ENCODE measurements around the gene FFAR3.

Gene FFAR3

GRCh38 chr19:35340431-35340830 lies 17.8 kb upstream of the FFAR3 start:
- H3K36me3 ChIP-seq: peaks cover 100% of the 10 kb centered on the region
- H3K4me2 ChIP-seq: no peak overlapping the region; the same call in 1 of the 2 replicates
- no peak overlapping the region for H3K27ac ChIP-seq
- peaks cover 83% of the 10 kb centered on the region for H4K20me1 ChIP-seq
- TF ChIP-seq Cebpa-rat (IDR thresholded peaks at IDR 0.05): no peak
- H3K27me3 ChIP-seq: no peaks in the 10 kb centered on the region
- no peak overlapping the region for H3K9ac ChIP-seq
- no peaks in the 10 kb centered on the region for H3K9me3 ChIP-seq
- H3K4me1 ChIP-seq: peaks cover 100% of the 10 kb centered on the region
- H3K4me3 ChIP-seq: no peak overlapping the region

GRCh38 chr19:35341006-35341405 lies 17.3 kb upstream of the FFAR3 start:
- Histone ChIP-seq H3K36me3 (peaks cover 100% of the 10 kb centered on the region), H3K4me1 (peaks cover 100% of the 10 kb centered on the region), H4K20me1 (peaks cover 79% of the 10 kb centered on the region)

GRCh38 chr19:35341565-35342225 lies 16.6 kb upstream of the FFAR3 start:
- TF ChIP-seq Cebpa-rat (IDR thresholded peaks at IDR 0.05): no peak
- peak overlapping the region; percentile 1; the same call in 1 of the 2 replicates for H3K9ac ChIP-seq
- no peak overlapping the region for H3K4me3 ChIP-seq
- H3K4me1 ChIP-seq: peaks cover 100% of the 10 kb centered on the region
- H4K20me1 ChIP-seq: peaks cover 75% of the 10 kb centered on the region
- H3K4me2 ChIP-seq: peak overlapping the region; percentile 58
- H3K27ac ChIP-seq: peak overlapping the region; percentile 39
- H3K36me3 ChIP-seq: peaks cover 98% of the 10 kb centered on the region
- no peaks in the 10 kb centered on the region for H3K9me3 ChIP-seq
- H3K27me3 ChIP-seq: no peaks in the 10 kb centered on the region

More at GRCh38 chr19:35341006-35341405, 17.3 kb upstream of the FFAR3 start:
- Histone ChIP-seq H3K9me3 (no peaks in the 10 kb centered on the region), H3K4me3 (no peak overlapping the region), H3K9ac (0 out of 2 replicates have a peak overlapping the region, but pooled peaks have one; percentile 1), H3K4me2 (peak overlapping the region; percentile 58), H3K27me3 (no peaks in the 10 kb centered on the region), H3K27ac (peak overlapping the region; percentile 39; the same call in 1 of the 2 replicates)
- no peak for TF ChIP-seq Cebpa-rat (IDR thresholded peaks at IDR 0.05)

- H3K36me3 ChIP-seq: peaks cover 90% of the 10 kb centered on the region
- H3K27me3 ChIP-seq: no peaks in the 10 kb centered on the region
- TF ChIP-seq Cebpa-rat (IDR thresholded peaks at IDR 0.05): no peak
- peaks cover 68% of the 10 kb centered on the region for H4K20me1 ChIP-seq
- H3K4me3 ChIP-seq: no peak overlapping the region
- H3K9me3 ChIP-seq: no peaks in the 10 kb centered on the region
- H3K4me2 ChIP-seq: peak overlapping the region; percentile 58
- peak overlapping the region; percentile 24 for H3K27ac ChIP-seq
- H3K4me1 ChIP-seq: peaks cover 100% of the 10 kb centered on the region
- H3K9ac ChIP-seq: no peak overlapping the region; the same call in 1 of the 2 replicates
Observed at GRCh38 chr19:35342430-35342829, 15.8 kb upstream of the FFAR3 start.

GRCh38 chr19:35344511-35345031 lies 13.7 kb upstream of the FFAR3 start:
- Histone ChIP-seq H3K36me3 (peaks cover 77% of the 10 kb centered on the region), H4K20me1 (peaks cover 47% of the 10 kb centered on the region; the same call in 1 of the 2 replicates), H3K4me3 (no peak overlapping the region), H3K27ac (no peak overlapping the region), H3K4me2 (peak overlapping the region; percentile 93), H3K27me3 (no peaks in the 10 kb centered on the region), H3K9ac (no peak overlapping the region), H3K9me3 (no peaks in the 10 kb centered on the region), H3K4me1 (peaks cover 100% of the 10 kb centered on the region)
- TF ChIP-seq Cebpa-rat (IDR thresholded peaks at IDR 0.05): no peak

GRCh38 chr19:35345671-35346111 lies 12.6 kb upstream of the FFAR3 start:
- peaks cover 66% of the 10 kb centered on the region for H3K36me3 ChIP-seq
- H4K20me1 ChIP-seq: peaks cover 35% of the 10 kb centered on the region; the same call in 1 of the 2 replicates
- H3K27ac ChIP-seq: peak overlapping the region; percentile 88
- H3K9me3 ChIP-seq: no peaks in the 10 kb centered on the region
- TF ChIP-seq Cebpa-rat (IDR thresholded peaks at IDR 0.05): no peak
- peak overlapping the region; percentile 64 for H3K9ac ChIP-seq
- peaks cover 100% of the 10 kb centered on the region for H3K4me1 ChIP-seq
- peak overlapping the region; percentile 93 for H3K4me2 ChIP-seq
- H3K27me3 ChIP-seq: no peaks in the 10 kb centered on the region
- H3K4me3 ChIP-seq: 0 out of 2 replicates have a peak overlapping the region, but pooled peaks have one; percentile 20

GRCh38 chr19:35346193-35347052 lies 11.8 kb upstream of the FFAR3 start:
- H3K9ac ChIP-seq: peak overlapping the region; percentile 64
- H3K4me2 ChIP-seq: peak overlapping the region; percentile 93

GRCh38 chr19:35347171-35347929 lies 10.9 kb upstream of the FFAR3 start, which contains the start of gene FFAR1:
Gene FFAR1 (plus strand): TSS chr19:35347902. CDS start chr19:35351552, 3,650 bp downstream.
- peaks cover 49% of the 10 kb centered on the region for H3K36me3 ChIP-seq
- H3K4me3 ChIP-seq: peak within 1 kb of the TSS; percentile 20; the same call in 1 of the 2 replicates
- peak; percentile 89 for TF ChIP-seq Cebpa-rat (IDR thresholded peaks at IDR 0.05)
- H3K9ac ChIP-seq: peak within 1 kb of the TSS; percentile 64
- H4K20me1 ChIP-seq: peaks cover 19% of the 10 kb centered on the region; the same call in 1 of the 2 replicates
- H3K27me3 ChIP-seq: no peaks in the 10 kb centered on the region
- peak within 1 kb of the TSS; percentile 93 for H3K4me2 ChIP-seq
- H3K9me3 ChIP-seq: no peaks in the 10 kb centered on the region
- peak within 1 kb of the TSS; percentile 88 for H3K27ac ChIP-seq
- H3K4me1 ChIP-seq: peaks cover 100% of the 10 kb centered on the region

More at GRCh38 chr19:35346193-35347052, 11.8 kb upstream of the FFAR3 start:
- H3K4me1 ChIP-seq: peaks cover 100% of the 10 kb centered on the region
- peaks cover 59% of the 10 kb centered on the region for H3K36me3 ChIP-seq
- H3K27ac ChIP-seq: peak overlapping the region; percentile 88
- peaks cover 28% of the 10 kb centered on the region; the same call in 1 of the 2 replicates for H4K20me1 ChIP-seq
- no peaks in the 10 kb centered on the region for H3K9me3 ChIP-seq
- H3K27me3 ChIP-seq: no peaks in the 10 kb centered on the region
- H3K4me3 ChIP-seq: peak overlapping the region; percentile 20; the same call in 1 of the 2 replicates
- TF ChIP-seq Cebpa-rat (IDR thresholded peaks at IDR 0.05): no peak

- Histone ChIP-seq H4K20me1 (peaks cover 16% of the 10 kb centered on the region; the same call in 1 of the 2 replicates), H3K4me1 (peaks cover 100% of the 10 kb centered on the region), H3K27me3 (no peaks in the 10 kb centered on the region), H3K9me3 (no peaks in the 10 kb centered on the region), H3K4me3 (no peak overlapping the region), H3K9ac (peak overlapping the region; percentile 64; the same call in 1 of the 2 replicates), H3K36me3 (peaks cover 44% of the 10 kb centered on the region), H3K27ac (peak overlapping the region; percentile 88), H3K4me2 (peak overlapping the region; percentile 93)
- TF ChIP-seq Cebpa-rat (IDR thresholded peaks at IDR 0.05): no peak
Observed at GRCh38 chr19:35347930-35348298, 10.3 kb upstream of the FFAR3 start.
